ENCODE data around the gene APMAP.

GRCh38 chr20:25033265-25033923 is 40.8 kb upstream of the APMAP start:
- TF ChIP-seq, protein P1, sequence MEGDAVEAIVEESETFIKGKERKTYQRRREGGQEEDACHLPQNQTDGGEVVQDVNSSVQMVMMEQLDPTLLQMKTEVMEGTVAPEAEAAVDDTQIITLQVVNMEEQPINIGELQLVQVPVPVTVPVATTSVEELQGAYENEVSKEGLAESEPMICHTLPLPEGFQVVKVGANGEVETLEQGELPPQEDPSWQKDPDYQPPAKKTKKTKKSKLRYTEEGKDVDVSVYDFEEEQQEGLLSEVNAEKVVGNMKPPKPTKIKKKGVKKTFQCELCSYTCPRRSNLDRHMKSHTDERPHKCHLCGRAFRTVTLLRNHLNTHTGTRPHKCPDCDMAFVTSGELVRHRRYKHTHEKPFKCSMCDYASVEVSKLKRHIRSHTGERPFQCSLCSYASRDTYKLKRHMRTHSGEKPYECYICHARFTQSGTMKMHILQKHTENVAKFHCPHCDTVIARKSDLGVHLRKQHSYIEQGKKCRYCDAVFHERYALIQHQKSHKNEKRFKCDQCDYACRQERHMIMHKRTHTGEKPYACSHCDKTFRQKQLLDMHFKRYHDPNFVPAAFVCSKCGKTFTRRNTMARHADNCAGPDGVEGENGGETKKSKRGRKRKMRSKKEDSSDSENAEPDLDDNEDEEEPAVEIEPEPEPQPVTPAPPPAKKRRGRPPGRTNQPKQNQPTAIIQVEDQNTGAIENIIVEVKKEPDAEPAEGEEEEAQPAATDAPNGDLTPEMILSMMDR (IDR thresholded peaks at IDR 0.05; ENCODE audit: low read length) = no peak
- TF ChIP-seq EZH2 (IDR thresholded peaks at IDR 0.05; ENCODE audit: borderline replicate concordance, low read length) = no peak

Data from OCI-LY1 (cell line).